DOHH2 (cell line): ENCODE data around the gene TESK2.

Source experiments
- H3F3A ChIP-seq: fragments of 200-600 bp; sonication (generic), shearing (Covaris generic); 2 replicates; pipeline ENCODE4 v1.6.0; 2016; ENCODE audit warnings: antibody characterized with exemption, mild to moderate bottlenecking; ENCODE audit not compliant: control insufficient read depth, insufficient read depth
- H3K27ac ChIP-seq: fragments of 200-600 bp; sonication (generic); 2 replicates; pipeline ENCODE4 v1.5.1; 2014; ENCODE audit warnings: low read depth, mild to moderate bottlenecking, low read length, moderate library complexity
- H3K27me3 ChIP-seq: fragments of 200-600 bp; sonication (generic); 2 replicates; pipeline ENCODE4 v1.6.1; 2014; ENCODE audit warnings: mild to moderate bottlenecking, low read length, mixed read lengths; ENCODE audit not compliant: control insufficient read depth
- H3K36me3 ChIP-seq: fragments of 200-600 bp; sonication (generic); 2 replicates; pipeline ENCODE4 v1.6.1; 2014; ENCODE audit warnings: mild to moderate bottlenecking, low read length, moderate library complexity, mixed read lengths; ENCODE audit not compliant: control insufficient read depth
- H3K4me1 ChIP-seq: fragments of 200-600 bp; sonication (generic); 2 replicates; pipeline ENCODE4 v1.6.1; 2014; ENCODE audit warnings: mild to moderate bottlenecking, low read length, mixed read lengths; ENCODE audit not compliant: control insufficient read depth
- H3K4me2 ChIP-seq: fragments of 200-600 bp; sonication (generic); 2 replicates; pipeline ENCODE4 v1.6.0; 2014; ENCODE audit warnings: mild to moderate bottlenecking, low read length, moderate library complexity
- H3K4me3 ChIP-seq: fragments of 200-600 bp; sonication (generic); 2 replicates; pipeline ENCODE4 v1.5.1; 2014; ENCODE audit warnings: mild to moderate bottlenecking, low read length, mixed read lengths
- H3K79me2 ChIP-seq: fragments of 200-600 bp; sonication (generic); 2 replicates; pipeline ENCODE4 v1.6.1; 2014; ENCODE audit warnings: mild to moderate bottlenecking, low read length, mixed read lengths; ENCODE audit not compliant: control insufficient read depth
- H3K9me2 ChIP-seq: fragments of 200-600 bp; sonication (generic); replicated peaks from 2 replicates; pipeline ENCODE4 v1.6.1; 2014; ENCODE audit warnings: mild to moderate bottlenecking, low read length, mixed read lengths; ENCODE audit not compliant: control insufficient read depth
- H3K9me3 ChIP-seq: fragments of 200-600 bp; sonication (generic); 2 replicates; pipeline ENCODE4 v1.6.1; 2014; ENCODE audit warnings: antibody characterized with exemption, low read length, mixed read lengths; ENCODE audit not compliant: control insufficient read depth, insufficient read depth
- H4K20me1 ChIP-seq: fragments of 200-600 bp; sonication (generic); 2 replicates; pipeline ENCODE4 v1.6.0; 2014; ENCODE audit warnings: low read depth, mild to moderate bottlenecking, antibody characterized with exemption, low read length, moderate library complexity; ENCODE audit not compliant: control insufficient read depth, insufficient read depth
- EZH2phosphoT487 ChIP-seq: fragments of 200-600 bp; sonication (generic); IDR thresholded peaks from 2 replicates; pipeline ENCODE4 v1.6.1; 2017; ENCODE audit warnings: borderline replicate concordance, mild to moderate bottlenecking, antibody characterized with exemption, low read length, moderate library complexity, mixed read lengths
- TF ChIP-seq, protein P1 (sequence below): fragments of 200-600 bp; sonication (generic); IDR thresholded peaks from one replicate; pipeline ENCODE4 v1.5.1; 2014; ENCODE audit warnings: antibody characterized with exemption, mild to moderate bottlenecking, low read depth, low read length; ENCODE audit not compliant: poor library complexity, severe bottlenecking

TESK2 gene

DNA sequence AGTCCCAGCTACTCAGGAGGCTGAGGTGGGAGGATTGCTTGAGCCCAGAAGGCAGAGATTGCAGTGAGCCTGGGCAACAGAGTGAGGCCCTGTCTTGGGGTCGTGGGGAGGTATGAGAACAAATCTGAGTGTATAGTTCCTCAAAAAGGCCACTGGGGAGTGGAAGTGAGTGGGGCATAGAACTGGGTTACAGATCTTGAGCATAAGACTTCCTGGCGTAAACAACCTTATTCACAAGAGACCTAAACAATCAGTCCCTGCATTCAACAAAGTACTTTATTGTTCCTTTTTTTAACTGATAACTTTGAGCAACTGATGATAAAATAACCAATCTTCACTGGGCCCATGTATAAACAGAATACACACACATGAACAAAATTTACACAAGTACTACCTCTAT lies 78.1 kb downstream of the TESK2 start:
- Histone ChIP-seq H3F3A (no peaks in the 10 kb centered on the region), H3K36me3 (no peaks in the 10 kb centered on the region), H3K27me3 (no peaks in the 10 kb centered on the region), H3K4me3 (no peak overlapping the region), H3K4me1 (peaks cover 45% of the 10 kb centered on the region), H3K79me2 (no peaks in the 10 kb centered on the region), H3K9me3 (no peaks in the 10 kb centered on the region), H4K20me1 (no peaks in the 10 kb centered on the region), H3K9me2 (no peaks in the 10 kb centered on the region), H3K4me2 (peak overlapping the region; percentile 17; the same call in 1 of the 2 replicates), H3K27ac (no peak overlapping the region)
- no peak for TF ChIP-seq EZH2phosphoT487
- TF ChIP-seq, protein P1, sequence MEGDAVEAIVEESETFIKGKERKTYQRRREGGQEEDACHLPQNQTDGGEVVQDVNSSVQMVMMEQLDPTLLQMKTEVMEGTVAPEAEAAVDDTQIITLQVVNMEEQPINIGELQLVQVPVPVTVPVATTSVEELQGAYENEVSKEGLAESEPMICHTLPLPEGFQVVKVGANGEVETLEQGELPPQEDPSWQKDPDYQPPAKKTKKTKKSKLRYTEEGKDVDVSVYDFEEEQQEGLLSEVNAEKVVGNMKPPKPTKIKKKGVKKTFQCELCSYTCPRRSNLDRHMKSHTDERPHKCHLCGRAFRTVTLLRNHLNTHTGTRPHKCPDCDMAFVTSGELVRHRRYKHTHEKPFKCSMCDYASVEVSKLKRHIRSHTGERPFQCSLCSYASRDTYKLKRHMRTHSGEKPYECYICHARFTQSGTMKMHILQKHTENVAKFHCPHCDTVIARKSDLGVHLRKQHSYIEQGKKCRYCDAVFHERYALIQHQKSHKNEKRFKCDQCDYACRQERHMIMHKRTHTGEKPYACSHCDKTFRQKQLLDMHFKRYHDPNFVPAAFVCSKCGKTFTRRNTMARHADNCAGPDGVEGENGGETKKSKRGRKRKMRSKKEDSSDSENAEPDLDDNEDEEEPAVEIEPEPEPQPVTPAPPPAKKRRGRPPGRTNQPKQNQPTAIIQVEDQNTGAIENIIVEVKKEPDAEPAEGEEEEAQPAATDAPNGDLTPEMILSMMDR = peak; percentile 11

DNA sequence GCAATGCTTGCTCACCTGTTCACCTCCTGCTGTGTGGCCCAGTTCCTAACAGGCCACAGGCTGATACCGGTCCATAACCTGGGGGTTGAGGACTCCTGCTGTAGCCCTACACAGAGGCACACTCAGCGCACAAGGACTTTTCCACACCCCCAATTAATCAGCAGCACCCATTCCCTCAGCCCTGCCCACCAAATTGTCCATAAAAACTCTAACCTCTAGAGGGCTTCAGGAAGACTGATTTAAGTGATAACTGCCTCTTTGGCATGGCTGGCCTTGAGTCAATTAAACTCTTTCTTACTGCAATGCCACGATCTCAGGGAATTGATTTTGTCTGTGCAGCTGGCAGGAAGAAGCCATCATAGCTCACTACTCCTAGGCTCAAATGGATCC lies 79.5 kb downstream of the TESK2 start:
- Histone ChIP-seq H4K20me1 (no peaks in the 10 kb centered on the region), H3K4me1 (peaks cover 51% of the 10 kb centered on the region), H3K4me3 (no peak overlapping the region), H3K36me3 (no peaks in the 10 kb centered on the region), H3K27ac (no peak overlapping the region), H3K79me2 (no peaks in the 10 kb centered on the region), H3F3A (no peaks in the 10 kb centered on the region), H3K4me2 (no peak overlapping the region), H3K9me3 (no peaks in the 10 kb centered on the region), H3K27me3 (no peaks in the 10 kb centered on the region), H3K9me2 (no peaks in the 10 kb centered on the region)
- TF ChIP-seq, protein P1 = no peak
- no peak for TF ChIP-seq EZH2phosphoT487

DNA sequence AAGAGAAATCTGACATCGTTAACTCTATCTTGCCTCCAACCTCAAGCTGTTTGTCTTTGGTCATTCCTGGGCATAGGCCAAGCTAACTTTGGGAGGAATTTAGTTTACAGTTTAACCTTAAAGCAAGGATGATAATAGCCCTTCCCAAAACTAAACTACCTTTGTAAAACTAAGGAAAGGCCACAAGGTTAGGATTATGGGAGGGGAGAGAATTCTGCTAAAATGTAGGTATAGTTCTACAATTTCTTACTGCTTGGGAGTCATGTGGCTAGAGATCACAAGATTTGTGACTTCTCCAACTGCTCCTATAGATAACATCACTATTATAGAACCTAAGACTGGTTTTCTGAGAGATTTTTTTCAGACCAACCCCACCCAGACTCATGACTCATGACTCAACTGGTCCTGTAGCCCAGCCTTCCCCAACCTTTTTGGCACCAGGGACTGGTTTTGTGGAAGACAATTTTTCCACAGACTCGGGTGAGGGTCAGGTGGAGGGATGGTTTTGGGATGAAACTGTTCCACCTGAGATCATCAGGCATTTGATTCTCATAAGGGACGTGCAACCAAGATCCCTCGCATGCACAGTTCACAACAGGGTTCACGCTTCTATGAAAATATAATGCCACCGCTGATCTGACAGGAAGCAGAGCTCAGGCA lies 80.0 kb downstream of the TESK2 start:
- Histone ChIP-seq H3K4me1 (peaks cover 51% of the 10 kb centered on the region), H4K20me1 (no peaks in the 10 kb centered on the region), H3K27me3 (no peaks in the 10 kb centered on the region), H3F3A (no peaks in the 10 kb centered on the region), H3K4me3 (no peak overlapping the region), H3K4me2 (no peak overlapping the region), H3K9me2 (no peaks in the 10 kb centered on the region), H3K27ac (no peak overlapping the region), H3K36me3 (no peaks in the 10 kb centered on the region), H3K9me3 (no peaks in the 10 kb centered on the region), H3K79me2 (no peaks in the 10 kb centered on the region)
- TF ChIP-seq, protein P1 = no peak
- no peak for TF ChIP-seq EZH2phosphoT487
